GM19193 (cell line): ENCODE data around the gene TUBGCP2.

Experiments
- POLR2A ChIP-seq: IDR thresholded peaks from 4 replicates; pipeline ENCODE4 v1.6.1; 2011; ENCODE audit not compliant: insufficient read depth, insufficient read length; ENCODE audit errors: extremely low read depth

Gene TUBGCP2

GRCh38 chr10:133303206-133303605 is 5.5 kb downstream of the TUBGCP2 start:
- no peak for TF ChIP-seq POLR2A

- TF ChIP-seq POLR2A: no peak
Measured at GRCh38 chr10:133302230-133302629, 6.4 kb downstream of the TUBGCP2 start.

GRCh38 chr10:133299738-133300137 is 8.9 kb downstream of the TUBGCP2 start:
- no peak for TF ChIP-seq POLR2A

GRCh38 chr10:133299224-133299623 is 9.4 kb downstream of the TUBGCP2 start:
- TF ChIP-seq POLR2A: no peak

- no peak for TF ChIP-seq POLR2A
Measured at GRCh38 chr10:133298466-133298865, 10.2 kb downstream of the TUBGCP2 start.

GRCh38 chr10:133297504-133297903 is 11.2 kb downstream of the TUBGCP2 start:
- TF ChIP-seq POLR2A: no peak

GRCh38 chr10:133295426-133296320 is 13.0 kb downstream of the TUBGCP2 start:
- no peak for TF ChIP-seq POLR2A

- TF ChIP-seq POLR2A: no peak
Measured at GRCh38 chr10:133294189-133294588, 14.5 kb downstream of the TUBGCP2 start.

GRCh38 chr10:133293810-133294119 is 14.9 kb downstream of the TUBGCP2 start:
- no peak for TF ChIP-seq POLR2A

GRCh38 chr10:133292919-133293809 is 15.5 kb downstream of the TUBGCP2 start:
- no peak for TF ChIP-seq POLR2A

- no peak for TF ChIP-seq POLR2A
Measured at GRCh38 chr10:133289761-133290160, 18.9 kb downstream of the TUBGCP2 start.

- no peak for TF ChIP-seq POLR2A
Measured at GRCh38 chr10:133287832-133288500, 20.7 kb downstream of the TUBGCP2 start.

GRCh38 chr10:133286366-133286765 is 22.3 kb downstream of the TUBGCP2 start:
- TF ChIP-seq POLR2A: no peak

- no peak for TF ChIP-seq POLR2A
Measured at GRCh38 chr10:133285217-133285616, 23.5 kb downstream of the TUBGCP2 start.

GRCh38 chr10:133283931-133284330 is 24.7 kb downstream of the TUBGCP2 start:
- no peak for TF ChIP-seq POLR2A

- TF ChIP-seq POLR2A: no peak
Measured at GRCh38 chr10:133282846-133283390, 25.8 kb downstream of the TUBGCP2 start.
